ENCODE measurements around the gene ICOSLG. TPM values are rescaled to one million over a fixed set of nuclear protein-coding genes. Genes with fewer than 3 reads are reported as not detected.
"Not testable (repeated sequence)": the region's sequence is repeated elsewhere in the genome, so short reads cannot be mapped to it uniquely, and the experiment has no call there.

The ICOSLG gene
- polyA plus RNA-seq, 1 experiment, result not detected

DNA sequence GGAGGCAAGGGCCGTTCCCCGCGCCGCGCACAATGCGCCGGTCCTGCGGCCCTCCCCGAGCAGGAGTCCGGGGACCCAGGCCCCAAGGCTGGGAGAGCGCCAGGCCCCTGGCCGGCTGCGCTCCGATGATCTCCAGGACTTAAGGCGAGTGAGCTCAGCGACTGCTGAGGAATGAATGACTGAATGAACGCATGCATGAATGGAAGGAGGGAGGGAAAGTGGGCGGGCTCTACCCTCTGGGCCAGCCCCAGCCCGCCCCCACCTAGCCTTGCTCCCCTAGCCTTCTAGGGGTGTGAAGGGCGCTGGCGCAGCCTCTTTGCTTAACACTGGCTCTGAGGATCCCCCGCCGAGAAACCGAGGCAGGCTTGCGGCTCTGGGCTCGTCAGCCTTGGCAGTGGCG is 538 bp upstream of the ICOSLG start:
- H3K27me3 ChIP-seq (ENCODE audit: control insufficient read depth, insufficient read depth, low read length); H3K4me3 ChIP-seq (ENCODE audit: low read depth, low read length); H3K27ac ChIP-seq (ENCODE audit: low read depth, low read length); POLR2A ChIA-PET; DNase-seq (ENCODE audit: low read depth, low spot score); CTCF ChIA-PET; H3K9me3 ChIP-seq (ENCODE audit: control insufficient read depth, insufficient read depth, low read length): not testable (repeated sequence)

- POLR2A ChIA-PET; H3K9me3 ChIP-seq (ENCODE audit: control insufficient read depth, insufficient read depth, low read length); CTCF ChIA-PET: not testable (repeated sequence)
Measured at GRCh38 chr21:44240353-44240752, 390 bp downstream of the ICOSLG start.

GRCh38 chr21:44229561-44229960 is 11.2 kb downstream of the ICOSLG start:
- DNase-seq (ENCODE audit: low read depth, low spot score); H3K27me3 ChIP-seq (ENCODE audit: control insufficient read depth, insufficient read depth, low read length); CTCF ChIA-PET; H3K9me3 ChIP-seq (ENCODE audit: control insufficient read depth, insufficient read depth, low read length); H3K27ac ChIP-seq (ENCODE audit: low read depth, low read length); POLR2A ChIA-PET; H3K4me3 ChIP-seq (ENCODE audit: low read depth, low read length): not testable (repeated sequence)

More at GRCh38 chr21:44240353-44240752, 390 bp downstream of the ICOSLG start:
- not testable (repeated sequence) for H3K27ac ChIP-seq (ENCODE audit: low read depth, low read length); H3K27me3 ChIP-seq (ENCODE audit: control insufficient read depth, insufficient read depth, low read length); H3K4me3 ChIP-seq (ENCODE audit: low read depth, low read length); DNase-seq (ENCODE audit: low read depth, low spot score)

GRCh38 chr21:44228109-44228508 is 12.6 kb downstream of the ICOSLG start:
- DNase-seq (ENCODE audit: low read depth, low spot score); H3K9me3 ChIP-seq (ENCODE audit: control insufficient read depth, insufficient read depth, low read length); POLR2A ChIA-PET; CTCF ChIA-PET; H3K4me3 ChIP-seq (ENCODE audit: low read depth, low read length); H3K27ac ChIP-seq (ENCODE audit: low read depth, low read length); H3K27me3 ChIP-seq (ENCODE audit: control insufficient read depth, insufficient read depth, low read length): not testable (repeated sequence)

- H3K9me3 ChIP-seq (ENCODE audit: control insufficient read depth, insufficient read depth, low read length); POLR2A ChIA-PET; DNase-seq (ENCODE audit: low read depth, low spot score); H3K27ac ChIP-seq (ENCODE audit: low read depth, low read length); H3K4me3 ChIP-seq (ENCODE audit: low read depth, low read length); H3K27me3 ChIP-seq (ENCODE audit: control insufficient read depth, insufficient read depth, low read length); CTCF ChIA-PET: not testable (repeated sequence)
Measured at GRCh38 chr21:44227614-44228013, 13.1 kb downstream of the ICOSLG start.

DNA sequence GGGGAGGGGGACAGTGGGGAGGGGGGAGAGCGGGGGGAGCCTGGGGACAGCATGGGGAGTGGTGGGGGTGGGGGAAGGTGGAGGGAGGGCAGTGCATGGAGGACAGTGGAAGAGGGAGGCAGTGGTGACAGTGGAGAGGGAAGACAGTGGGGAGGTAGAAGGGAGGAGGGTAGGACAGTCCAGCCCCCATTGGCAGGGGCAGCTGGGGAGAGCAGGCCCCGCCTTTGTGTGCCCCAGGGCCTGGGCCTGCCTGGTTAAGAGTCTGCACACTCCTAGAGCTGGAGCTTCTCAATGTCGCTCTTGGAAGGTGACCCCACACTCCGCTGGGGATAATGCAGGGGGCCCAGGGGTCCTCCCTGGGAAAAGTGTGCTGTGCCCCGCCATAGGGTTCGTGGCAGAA is 15.1 kb downstream of the ICOSLG start:
- H3K4me3 ChIP-seq (ENCODE audit: low read depth, low read length); DNase-seq (ENCODE audit: low read depth, low spot score); H3K27me3 ChIP-seq (ENCODE audit: control insufficient read depth, insufficient read depth, low read length); H3K27ac ChIP-seq (ENCODE audit: low read depth, low read length); H3K9me3 ChIP-seq (ENCODE audit: control insufficient read depth, insufficient read depth, low read length); CTCF ChIA-PET; POLR2A ChIA-PET: not testable (repeated sequence)

DNA sequence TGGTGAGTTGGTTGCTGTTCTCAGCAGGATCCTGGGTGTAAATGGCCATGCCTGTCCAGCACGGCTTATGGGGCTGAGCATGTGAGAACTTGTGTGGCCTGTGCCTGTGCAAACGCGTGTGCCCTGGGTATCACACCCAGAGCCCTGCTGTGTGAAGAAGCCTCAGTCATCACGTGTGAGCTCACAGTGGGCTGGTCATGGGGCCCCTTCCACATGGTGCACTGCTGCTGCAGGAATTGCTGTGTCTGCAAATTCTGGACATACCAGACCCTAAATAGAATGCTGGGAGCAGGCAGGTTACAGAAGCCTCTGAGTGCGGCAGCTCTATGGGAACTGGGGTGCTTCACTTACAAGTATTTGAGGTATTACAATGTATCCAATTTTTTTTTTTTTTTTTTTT is 17.4 kb downstream of the ICOSLG start:
- POLR2A ChIA-PET; H3K27ac ChIP-seq (ENCODE audit: low read depth, low read length); H3K9me3 ChIP-seq (ENCODE audit: control insufficient read depth, insufficient read depth, low read length); DNase-seq (ENCODE audit: low read depth, low spot score); H3K4me3 ChIP-seq (ENCODE audit: low read depth, low read length); H3K27me3 ChIP-seq (ENCODE audit: control insufficient read depth, insufficient read depth, low read length); CTCF ChIA-PET: not testable (repeated sequence)

DNA sequence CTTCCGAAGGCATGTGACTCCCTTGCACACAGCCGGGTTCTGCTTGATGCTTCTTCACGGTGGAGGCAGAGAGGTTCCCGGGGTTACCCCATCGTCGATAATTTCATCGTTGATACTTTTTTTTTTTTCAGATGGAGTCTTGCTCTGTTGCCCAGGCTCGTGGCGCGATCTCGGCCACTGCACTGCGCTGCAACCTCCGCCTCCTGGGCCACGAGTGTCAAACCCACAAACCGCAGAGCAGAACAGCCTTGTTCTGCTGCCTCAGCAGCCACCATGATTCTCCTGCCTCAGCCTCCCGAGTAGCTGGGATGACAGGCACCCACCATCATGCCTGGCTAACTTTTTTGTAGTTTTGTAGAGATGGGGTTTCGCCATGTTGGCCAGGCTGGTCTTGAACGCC is 20.1 kb downstream of the ICOSLG start:
- POLR2A ChIA-PET; H3K4me3 ChIP-seq (ENCODE audit: low read depth, low read length); H3K27me3 ChIP-seq (ENCODE audit: control insufficient read depth, insufficient read depth, low read length); CTCF ChIA-PET; H3K9me3 ChIP-seq (ENCODE audit: control insufficient read depth, insufficient read depth, low read length); DNase-seq (ENCODE audit: low read depth, low spot score); H3K27ac ChIP-seq (ENCODE audit: low read depth, low read length): not testable (repeated sequence)

DNA sequence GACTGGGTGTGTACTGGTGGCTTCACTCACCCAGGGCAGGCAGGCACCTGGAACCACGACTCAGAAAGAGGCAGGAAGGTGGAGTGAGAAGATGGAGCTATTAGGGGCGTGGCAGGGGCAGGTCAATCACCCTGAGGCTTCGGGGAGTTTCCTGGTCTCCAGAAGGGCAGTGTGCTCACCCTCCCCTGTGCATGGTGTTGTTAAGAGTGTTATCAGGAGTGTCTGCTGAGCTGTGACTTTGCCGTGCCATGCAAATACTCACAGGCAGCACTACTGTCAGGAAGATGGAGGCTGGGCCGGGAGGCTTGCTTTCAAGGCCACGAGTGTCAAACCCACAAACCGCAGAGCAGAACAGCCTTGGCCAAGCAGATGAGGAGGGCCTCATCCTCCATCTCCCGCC is 22.3 kb downstream of the ICOSLG start:
- POLR2A ChIA-PET; DNase-seq (ENCODE audit: low read depth, low spot score); H3K9me3 ChIP-seq (ENCODE audit: control insufficient read depth, insufficient read depth, low read length); H3K27me3 ChIP-seq (ENCODE audit: control insufficient read depth, insufficient read depth, low read length); CTCF ChIA-PET; H3K4me3 ChIP-seq (ENCODE audit: low read depth, low read length); H3K27ac ChIP-seq (ENCODE audit: low read depth, low read length): not testable (repeated sequence)

DNA sequence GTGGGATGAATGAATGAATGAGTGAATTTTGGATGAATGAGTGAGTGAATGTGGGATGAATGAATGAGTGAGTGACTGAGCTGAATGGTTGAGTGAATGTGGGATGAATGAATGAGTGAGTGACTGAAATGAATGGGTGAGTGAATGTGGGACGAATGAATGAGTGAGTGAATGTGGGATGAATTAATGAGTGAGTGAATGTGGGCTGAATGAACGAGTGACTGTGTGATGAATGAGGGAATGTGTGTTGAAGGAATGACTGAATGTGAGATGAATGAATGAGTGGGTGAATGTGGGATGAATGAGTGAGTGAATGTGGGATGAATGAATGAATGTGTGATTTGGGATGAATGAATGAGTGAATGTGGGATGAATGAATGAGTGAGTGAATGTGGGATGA is 28.8 kb downstream of the ICOSLG start:
- POLR2A ChIA-PET, CTCF ChIA-PET: not testable (repeated sequence)

GRCh38 chr21:44211574-44211973 is 29.2 kb downstream of the ICOSLG start:
- H3K27ac ChIP-seq (ENCODE audit: low read depth, low read length); H3K27me3 ChIP-seq (ENCODE audit: control insufficient read depth, insufficient read depth, low read length); H3K4me3 ChIP-seq (ENCODE audit: low read depth, low read length); CTCF ChIA-PET; H3K9me3 ChIP-seq (ENCODE audit: control insufficient read depth, insufficient read depth, low read length); DNase-seq (ENCODE audit: low read depth, low spot score); POLR2A ChIA-PET: not testable (repeated sequence)

More for the DNA sequence above, 28.8 kb downstream of the ICOSLG start:
- H3K9me3 ChIP-seq (ENCODE audit: control insufficient read depth, insufficient read depth, low read length); DNase-seq (ENCODE audit: low read depth, low spot score); H3K27me3 ChIP-seq (ENCODE audit: control insufficient read depth, insufficient read depth, low read length); H3K4me3 ChIP-seq (ENCODE audit: low read depth, low read length); H3K27ac ChIP-seq (ENCODE audit: low read depth, low read length): not testable (repeated sequence)

GRCh38 chr21:44207860-44208646 is 32.7 kb downstream of the ICOSLG start:
- H3K4me3 ChIP-seq (ENCODE audit: low read depth, low read length); H3K27ac ChIP-seq (ENCODE audit: low read depth, low read length); CTCF ChIA-PET; DNase-seq (ENCODE audit: low read depth, low spot score); H3K27me3 ChIP-seq (ENCODE audit: control insufficient read depth, insufficient read depth, low read length); H3K9me3 ChIP-seq (ENCODE audit: control insufficient read depth, insufficient read depth, low read length); POLR2A ChIA-PET: not testable (repeated sequence)
